Left lung (tissue), 10 donors: ENCODE results near the gene LEMD3. TPM values are rescaled to one million over a fixed set of nuclear protein-coding genes. Genes with fewer than 3 reads are reported as not detected.

Experiments used
- ATAC-seq: fragments of 200-7000 bp; cut with Tn5 transposase; one replicate; pipeline ENCODE4 v1.9.1; 2020; ENCODE audit warnings: moderate library complexity
- DNase-seq, 4 donors: peaks; one replicate each; pipeline ENCODE4 v3.0.0-alpha.2; 2013 to 2020
- H3K27ac ChIP-seq, 2 donors: fragments of 200-600 bp; sonication (generic) in 1 of 2; one replicate each; pipeline versions ENCODE4 v1.5.0 to v1.8.0; 2020 to 2021
- H3K27me3 ChIP-seq, 2 donors: fragments of 200-600 bp; sonication (generic) in 1 of 2; one replicate each; pipeline versions ENCODE4 v1.5.0 to v1.8.0; 2020 to 2021
- H3K36me3 ChIP-seq, 2 donors: fragments of 200-600 bp; sonication (generic) in 1 of 2; one replicate each; pipeline versions ENCODE4 v1.5.0 to v1.8.0; 2020 to 2021
- H3K4me1 ChIP-seq, 2 donors: fragments of 200-600 bp; one replicate each; pipeline ENCODE4 v1.8.0; 2021
- H3K4me3 ChIP-seq, 2 donors: fragments of 200-600 bp; sonication (generic) in 1 of 2; one replicate each; pipeline versions ENCODE4 v1.5.0 to v1.8.0; 2020 to 2021; ENCODE audit warnings: mild to moderate bottlenecking in 1 of 2
- H3K9me3 ChIP-seq, 2 donors: fragments of 200-600 bp; sonication (generic) in 1 of 2; one replicate each; pipeline versions ENCODE4 v1.5.0 to v1.8.0; 2020 to 2021
- intact Hi-C, 2 donors: fragments of 100-400 bp; cut with DNase I; formaldehyde crosslinking; loops; one replicate each; pipeline versions ENCODE4 v1.11.2 to v1.14.2; 2022
- polyA plus RNA-seq, 6 donors: library from polyadenylated mRNA; unstranded; fragments of 120-200 nt; gene quantifications; one replicate each; pipeline ENCODE4 v1.2.1, GENCODE V29; 2013; ENCODE audit not compliant: insufficient read length in 6 of 6
- total RNA-seq, 2 donors: library from RNA; stranded (reverse); fragmentation: NEBNext Ultra II Directional; extraction: Animal tissue kit (Norgen Biotek cat#: 25700); gene quantifications; one replicate each; pipeline ENCODE4 v1.2.1, GENCODE V29; 2021
- TF ChIP-seq, protein P1 (sequence below), 2 donors: fragments of 200-600 bp; sonication (generic) in 1 of 2; IDR thresholded peaks; one replicate each; pipeline versions ENCODE4 v1.5.0 to v1.8.0; 2021; ENCODE audit warnings: antibody characterized with exemption in 2 of 2
- donor health status: DM: no; HTN: yes; CAD: no.
- donor health status: DM: no; HTN: no; CAD: no.

Gene LEMD3
- total and polyA plus RNA-seq, 8 donors, result 26.5 to 47.0 (median 43.1) TPM

- Histone ChIP-seq H3K27ac (no peak overlapping the region), H3K9me3 (no peaks in the 10 kb centered on the region), H3K4me1 (peaks cover 0 to 7% of the 10 kb centered on the region in 2 donors), H3K4me3 (no peak overlapping the region), H3K36me3 (no peaks in the 10 kb centered on the region), H3K27me3 (no peaks in the 10 kb centered on the region)
- TF ChIP-seq, protein P1, sequence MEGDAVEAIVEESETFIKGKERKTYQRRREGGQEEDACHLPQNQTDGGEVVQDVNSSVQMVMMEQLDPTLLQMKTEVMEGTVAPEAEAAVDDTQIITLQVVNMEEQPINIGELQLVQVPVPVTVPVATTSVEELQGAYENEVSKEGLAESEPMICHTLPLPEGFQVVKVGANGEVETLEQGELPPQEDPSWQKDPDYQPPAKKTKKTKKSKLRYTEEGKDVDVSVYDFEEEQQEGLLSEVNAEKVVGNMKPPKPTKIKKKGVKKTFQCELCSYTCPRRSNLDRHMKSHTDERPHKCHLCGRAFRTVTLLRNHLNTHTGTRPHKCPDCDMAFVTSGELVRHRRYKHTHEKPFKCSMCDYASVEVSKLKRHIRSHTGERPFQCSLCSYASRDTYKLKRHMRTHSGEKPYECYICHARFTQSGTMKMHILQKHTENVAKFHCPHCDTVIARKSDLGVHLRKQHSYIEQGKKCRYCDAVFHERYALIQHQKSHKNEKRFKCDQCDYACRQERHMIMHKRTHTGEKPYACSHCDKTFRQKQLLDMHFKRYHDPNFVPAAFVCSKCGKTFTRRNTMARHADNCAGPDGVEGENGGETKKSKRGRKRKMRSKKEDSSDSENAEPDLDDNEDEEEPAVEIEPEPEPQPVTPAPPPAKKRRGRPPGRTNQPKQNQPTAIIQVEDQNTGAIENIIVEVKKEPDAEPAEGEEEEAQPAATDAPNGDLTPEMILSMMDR (IDR thresholded peaks at IDR 0.05), result no peak
- intact Hi-C loops, result no loop called here
- ATAC-seq (no peak), DNase-seq (no peak)
Observed at GRCh38 chr12:65195387-65196055, 26.1 kb downstream of the LEMD3 start.

DNA sequence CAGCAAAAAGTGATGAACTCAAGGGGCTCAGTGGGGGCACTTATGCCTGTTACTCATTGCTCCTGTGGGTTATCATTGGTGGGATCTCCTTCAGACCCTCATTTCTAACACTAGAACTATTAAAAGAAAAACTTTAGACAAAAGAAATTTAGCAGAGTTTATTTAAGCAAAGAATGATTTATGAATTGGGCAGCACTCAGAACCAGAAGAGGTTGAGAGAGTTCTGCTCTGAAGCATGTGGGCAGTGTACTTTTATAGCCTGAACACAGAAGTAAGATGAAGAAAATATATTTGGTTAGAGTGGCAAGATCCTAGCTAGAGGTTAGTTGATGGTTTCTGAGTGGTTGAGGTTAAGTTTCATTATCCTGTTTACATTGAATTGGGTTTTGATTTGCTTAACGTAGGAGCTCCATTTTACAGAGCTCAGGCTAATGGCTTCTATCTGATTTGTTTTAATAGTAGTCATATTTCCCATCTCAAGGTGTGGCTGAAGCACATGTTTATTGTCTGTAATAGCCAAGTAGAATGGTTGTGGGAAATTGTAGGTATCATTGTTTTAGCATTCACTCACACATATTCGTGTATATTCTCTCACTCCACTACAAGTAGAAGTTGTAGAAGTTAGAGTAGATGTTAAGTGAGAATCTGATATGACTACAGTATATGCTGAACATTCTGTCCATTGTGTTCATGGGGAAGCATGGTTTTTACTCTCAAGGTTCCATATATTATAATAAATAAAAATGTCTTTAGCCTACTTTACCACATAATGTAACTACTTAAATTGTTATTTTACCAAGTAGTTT is 27.6 kb downstream of the LEMD3 start:
- ATAC-seq, result no peak
- DNase-seq, result no peak
- Histone ChIP-seq H3K27ac (no peak overlapping the region), H3K4me1 (peaks cover 0 to 7% of the 10 kb centered on the region in 2 donors), H3K27me3 (no peaks in the 10 kb centered on the region), H3K4me3 (no peak overlapping the region), H3K9me3 (no peaks in the 10 kb centered on the region), H3K36me3 (no peaks in the 10 kb centered on the region)
- intact Hi-C loops, result no loop called here
- TF ChIP-seq, protein P1 (IDR thresholded peaks at IDR 0.05), result no peak

DNA sequence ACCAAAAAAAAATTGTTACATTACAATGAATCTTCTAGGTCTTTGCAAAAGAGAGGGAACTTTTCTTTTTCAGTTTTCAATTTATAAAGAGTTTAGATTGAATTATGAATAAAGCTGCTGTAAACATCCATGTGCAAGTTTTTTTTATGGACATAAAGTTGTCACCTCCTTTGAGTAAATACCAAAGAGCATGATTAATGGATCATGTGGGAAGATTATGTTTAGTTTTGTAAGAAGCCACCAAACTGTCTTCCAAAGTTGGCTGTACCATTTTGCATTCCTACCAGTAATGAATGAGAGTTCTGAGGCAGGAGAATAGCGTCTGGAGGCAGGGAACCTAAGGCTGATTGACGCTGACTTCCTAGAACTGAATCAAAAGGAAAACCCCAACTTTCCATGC is 30.2 kb downstream of the LEMD3 start:
- ATAC-seq (no peak), DNase-seq (no peak)
- H3K4me1 ChIP-seq, result peaks cover 0 to 9% of the 10 kb centered on the region in 2 donors
- no peak overlapping the region for H3K4me3 ChIP-seq
- no peaks in the 10 kb centered on the region for H3K27me3 ChIP-seq
- no peaks in the 10 kb centered on the region for H3K36me3 ChIP-seq
- TF ChIP-seq, protein P1 (IDR thresholded peaks at IDR 0.05), result no peak
- H3K27ac ChIP-seq, result no peak overlapping the region
- no peaks in the 10 kb centered on the region for H3K9me3 ChIP-seq
- intact Hi-C loops, result no loop called here

GRCh38 chr12:65200007-65200665 is 30.8 kb downstream of the LEMD3 start:
- ATAC-seq, result no peak
- H3K27ac ChIP-seq, result no peak overlapping the region
- TF ChIP-seq, protein P1 (IDR thresholded peaks at IDR 0.05), result no peak
- no peaks in the 10 kb centered on the region for H3K27me3 ChIP-seq
- no peak for DNase-seq
- no peaks in the 10 kb centered on the region for H3K36me3 ChIP-seq
- H3K4me3 ChIP-seq, result no peak overlapping the region
- H3K9me3 ChIP-seq, result no peaks in the 10 kb centered on the region
- intact Hi-C loops, result no loop called here
- H3K4me1 ChIP-seq, result peaks cover 0 to 14% of the 10 kb centered on the region in 2 donors

DNA sequence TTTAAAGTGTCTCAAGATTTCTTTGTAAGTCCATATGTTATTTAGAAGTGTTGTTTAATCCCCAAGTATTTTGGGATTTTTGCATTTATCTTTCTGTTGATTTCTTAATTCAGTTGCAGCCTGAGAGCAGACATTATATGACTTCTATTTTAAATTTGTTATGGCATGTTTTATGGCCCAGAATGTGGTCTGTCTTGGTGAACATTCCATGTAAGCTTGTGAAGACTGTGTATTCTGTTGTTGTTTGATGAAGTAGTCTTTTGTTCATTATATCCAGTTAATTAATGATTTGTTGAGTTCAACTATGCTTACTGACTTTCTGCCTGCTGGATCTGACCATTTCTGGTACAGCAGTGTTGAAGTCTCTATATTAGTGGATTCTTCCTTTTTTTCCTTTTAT is 34.0 kb downstream of the LEMD3 start:
- Histone ChIP-seq H3K9me3 (no peaks in the 10 kb centered on the region), H3K27ac (no peak overlapping the region), H3K4me3 (no peak overlapping the region), H3K27me3 (no peaks in the 10 kb centered on the region), H3K4me1 (peaks cover 0 to 17% of the 10 kb centered on the region in 2 donors), H3K36me3 (no peaks in the 10 kb centered on the region)
- TF ChIP-seq, protein P1 (IDR thresholded peaks at IDR 0.05), result no peak
- DNase-seq (no peak), ATAC-seq (no peak)
- intact Hi-C loops, result no loop called here
